Fibroblast of lung (primary cell): ENCODE data around the gene SIGLEC9. TPM values are rescaled to one million over a fixed set of nuclear protein-coding genes. Genes with fewer than 3 reads are reported as not detected.

ENCODE experiments used
- DNase-seq, 2 donors: peaks; one replicate each; pipeline versions ENCODE4 v3.0.0 to v3.0.0-alpha.2; 2010; ENCODE audit warnings: low read depth in 2 of 2
- H2AFZ ChIP-seq: 2 replicates; pipeline ENCODE4 v1.5.1; 2012; ENCODE audit warnings: low read length, control low read depth, inconsistent platforms
- H3K27ac ChIP-seq: 2 replicates; pipeline ENCODE4 v1.5.1; 2011; ENCODE audit warnings: low read length, control low read depth; ENCODE audit not compliant: insufficient read depth
- H3K27me3 ChIP-seq: 2 replicates; pipeline ENCODE4 v1.5.1; 2011; ENCODE audit warnings: mild to moderate bottlenecking, low read length; ENCODE audit not compliant: control insufficient read depth, insufficient read depth
- H3K36me3 ChIP-seq: 2 replicates; pipeline ENCODE4 v1.5.1; 2011; ENCODE audit warnings: low read length; ENCODE audit not compliant: control insufficient read depth, insufficient read depth
- H3K4me1 ChIP-seq: 2 replicates; pipeline ENCODE4 v1.5.1; 2011; ENCODE audit warnings: low read length; ENCODE audit not compliant: control insufficient read depth, insufficient read depth; ENCODE audit errors: extremely low read depth
- H3K4me2 ChIP-seq: 2 replicates; pipeline ENCODE4 v1.5.1; 2011; ENCODE audit warnings: low read length, control low read depth; ENCODE audit not compliant: insufficient read depth; ENCODE audit errors: extremely low read depth
- H3K4me3 ChIP-seq, 4 experiments: fragments of 200-600 bp in 1 of 4; sonication (generic) in 1 of 4; replicated peaks in 1 of 4; 2 replicates each; pipeline ENCODE4 v1.5.1; 2011 to 2016; ENCODE audit warnings: low read length in 4 of 4, low read depth in 3 of 4, mild to moderate bottlenecking in 3 of 4, control low read depth in 2 of 4, inconsistent platforms in 1 of 4, mixed read lengths in 1 of 4; ENCODE audit not compliant: insufficient read depth in 1 of 4; ENCODE audit errors: control extremely low read depth in 1 of 4
- H3K79me2 ChIP-seq: 2 replicates; pipeline ENCODE4 v1.5.1; 2012; ENCODE audit warnings: mild to moderate bottlenecking, low read length, inconsistent platforms; ENCODE audit not compliant: control insufficient read depth, insufficient read depth
- H3K9ac ChIP-seq: 2 replicates; pipeline ENCODE4 v1.5.1; 2011; ENCODE audit warnings: mild to moderate bottlenecking, low read length, control low read depth; ENCODE audit not compliant: insufficient read depth
- H3K9me3 ChIP-seq: 2 replicates; pipeline ENCODE4 v1.5.1; 2012; ENCODE audit warnings: low read depth, low read length; ENCODE audit not compliant: control insufficient read depth, insufficient read depth
- H4K20me1 ChIP-seq: 2 replicates; pipeline ENCODE4 v1.5.1; 2011; ENCODE audit warnings: low read length; ENCODE audit not compliant: control insufficient read depth, insufficient read depth; ENCODE audit errors: extremely low read depth
- CTCF ChIP-seq, 2 donors: IDR thresholded peaks in 1 of 2; conservative IDR thresholded peaks in 1 of 2; 1 replicate in 1 of 2; 2 replicates in 1 of 2; pipeline ENCODE4 v1.5.1; 2011 to 2012; ENCODE audit warnings: low read length in 2 of 2, control low read depth in 1 of 2, inconsistent platforms in 1 of 2, low read depth in 1 of 2, mild to moderate bottlenecking in 1 of 2
- EZH2 ChIP-seq: IDR thresholded peaks from 2 replicates; pipeline ENCODE4 v1.5.1; 2012; ENCODE audit warnings: low read length, control low read depth, mild to moderate bottlenecking; ENCODE audit errors: missing control alignments
- polyA plus RNA-seq, 2 donors: library from polyadenylated mRNA; depleted of rRNA in 1 of 2; stranded (reverse) in 1 of 2; unstranded in 1 of 2; fragments of >200 nt; gene quantifications; 2 replicates each; pipeline ENCODE4 v1.2.1, GENCODE V29; 2011 to 2012; ENCODE audit warnings: missing spikeins in 1 of 2
- total RNA-seq: library from RNA; depleted of rRNA; stranded (reverse); fragments of >200 nt; gene quantifications from 2 replicates; pipeline ENCODE4 v1.2.1, GENCODE V29; 2014

SIGLEC9 gene
- total and polyA plus RNA-seq, 2 donors (not counting 1 experiment from before 2014, with no cell fraction given) = not detected

- H3K27me3 ChIP-seq = no peaks in the 10 kb centered on the region
- H3K4me1 ChIP-seq = no peaks in the 10 kb centered on the region
- no peak overlapping the region for H3K9ac ChIP-seq
- no peaks in the 10 kb centered on the region for H4K20me1 ChIP-seq
- H3K4me3 ChIP-seq = no peak overlapping the region
- DNase-seq = no peak
- no peaks in the 10 kb centered on the region for H3K9me3 ChIP-seq
- H3K79me2 ChIP-seq = no peaks in the 10 kb centered on the region
- no peak overlapping the region for H2AFZ ChIP-seq
- no peak overlapping the region for H3K4me2 ChIP-seq
- no peak overlapping the region for H3K27ac ChIP-seq
- H3K36me3 ChIP-seq = no peaks in the 10 kb centered on the region
- TF ChIP-seq EZH2 (no peak), CTCF (conservative IDR thresholded peaks at IDR 0.05 in 1 of 2, IDR thresholded peaks at IDR 0.05 in 1 of 2; ENCODE audit: low read depth in 1 of 2, low read length in 2 of 2) (no peak)
Observed at GRCh38 chr19:51139299-51140014, 14.8 kb downstream of the SIGLEC9 start.

GRCh38 chr19:51140441-51140840, 15.7 kb downstream of the SIGLEC9 start:
- H3K27ac ChIP-seq = no peak overlapping the region
- TF ChIP-seq EZH2 = no peak
- TF ChIP-seq CTCF (conservative IDR thresholded peaks at IDR 0.05 in 1 of 2, IDR thresholded peaks at IDR 0.05 in 1 of 2; ENCODE audit: low read depth in 1 of 2, low read length in 2 of 2) = no peak
- H3K9ac ChIP-seq = no peak overlapping the region
- H3K4me3 ChIP-seq = no peak overlapping the region
- no peaks in the 10 kb centered on the region for H4K20me1 ChIP-seq
- H3K4me2 ChIP-seq = no peak overlapping the region
- H3K79me2 ChIP-seq = no peaks in the 10 kb centered on the region
- no peaks in the 10 kb centered on the region for H3K27me3 ChIP-seq
- H3K9me3 ChIP-seq = no peaks in the 10 kb centered on the region
- H3K4me1 ChIP-seq = no peaks in the 10 kb centered on the region
- H2AFZ ChIP-seq = no peak overlapping the region
- no peaks in the 10 kb centered on the region for H3K36me3 ChIP-seq
- DNase-seq = no peak

GRCh38 chr19:51141181-51141580, 16.5 kb downstream of the SIGLEC9 start:
- Histone ChIP-seq H3K9ac (no peak overlapping the region), H4K20me1 (no peaks in the 10 kb centered on the region), H3K79me2 (no peaks in the 10 kb centered on the region), H2AFZ (no peak overlapping the region), H3K36me3 (no peaks in the 10 kb centered on the region), H3K9me3 (no peaks in the 10 kb centered on the region), H3K4me2 (no peak overlapping the region), H3K4me3 (no peak overlapping the region), H3K27me3 (no peaks in the 10 kb centered on the region), H3K27ac (no peak overlapping the region), H3K4me1 (no peaks in the 10 kb centered on the region)
- no peak for TF ChIP-seq EZH2
- no peak for TF ChIP-seq CTCF (conservative IDR thresholded peaks at IDR 0.05 in 1 of 2, IDR thresholded peaks at IDR 0.05 in 1 of 2; ENCODE audit: low read depth in 1 of 2, low read length in 2 of 2)
- no peak for DNase-seq
